HT1080 (cell line): ENCODE data around the gene PTPRK. TPM values are rescaled to one million over a fixed set of nuclear protein-coding genes. Genes with fewer than 3 reads are reported as not detected.
A peak's percentile ranks its signal among the peaks of the same experiment; 100 is the strongest.
"Not testable (repeated sequence)": the region's sequence is repeated elsewhere in the genome, so short reads cannot be mapped to it uniquely, and the experiment has no call there.

ENCODE experiments used
- DNase-seq: peaks from one replicate; pipeline ENCODE4 v3.0.0-alpha.2; 2015; ENCODE audit warnings: low read depth
- total RNA-seq: library from RNA; depleted of rRNA; stranded (reverse); fragments of >200 nt; shearing (Covaris generic); gene quantifications from 2 replicates; pipeline ENCODE4 v1.2.3, GENCODE V29; 2014

PTPRK gene
- total RNA-seq, 1 experiment from 2014 or later, result 102 TPM

GRCh38 chr6:128491610-128492206 is 28.7 kb downstream of the PTPRK start:
- DNase-seq, result no peak

DNA sequence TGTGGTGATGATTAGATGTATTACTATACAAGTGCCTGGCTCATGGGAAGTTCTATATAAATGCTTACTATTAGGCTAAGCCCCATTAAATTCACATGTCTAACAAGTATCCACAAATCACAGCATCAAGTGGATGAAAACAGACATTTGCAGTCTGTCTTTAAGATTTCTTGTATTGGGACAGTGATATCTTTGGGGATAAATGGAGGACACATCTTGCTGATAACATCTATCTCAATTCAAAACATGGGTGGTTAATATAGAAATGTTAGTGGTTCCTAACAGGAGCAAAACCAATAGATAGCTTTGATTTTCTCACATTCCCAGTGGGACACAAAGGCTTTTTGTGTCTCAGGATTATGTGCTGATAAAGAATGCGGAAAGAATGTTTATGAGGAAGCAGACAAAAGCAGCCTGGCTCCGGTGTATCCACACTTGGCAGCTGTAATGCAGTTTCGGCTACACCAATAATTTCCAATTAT is 29.3 kb downstream of the PTPRK start:
- DNase-seq, result no peak

GRCh38 chr6:128487746-128488145 is 32.7 kb downstream of the PTPRK start:
- peak; percentile 95 for DNase-seq

- no peak for DNase-seq
Observed at GRCh38 chr6:128487055-128487454, 33.3 kb downstream of the PTPRK start.

GRCh38 chr6:128486580-128486979 is 33.8 kb downstream of the PTPRK start:
- not testable (repeated sequence) for DNase-seq

DNA sequence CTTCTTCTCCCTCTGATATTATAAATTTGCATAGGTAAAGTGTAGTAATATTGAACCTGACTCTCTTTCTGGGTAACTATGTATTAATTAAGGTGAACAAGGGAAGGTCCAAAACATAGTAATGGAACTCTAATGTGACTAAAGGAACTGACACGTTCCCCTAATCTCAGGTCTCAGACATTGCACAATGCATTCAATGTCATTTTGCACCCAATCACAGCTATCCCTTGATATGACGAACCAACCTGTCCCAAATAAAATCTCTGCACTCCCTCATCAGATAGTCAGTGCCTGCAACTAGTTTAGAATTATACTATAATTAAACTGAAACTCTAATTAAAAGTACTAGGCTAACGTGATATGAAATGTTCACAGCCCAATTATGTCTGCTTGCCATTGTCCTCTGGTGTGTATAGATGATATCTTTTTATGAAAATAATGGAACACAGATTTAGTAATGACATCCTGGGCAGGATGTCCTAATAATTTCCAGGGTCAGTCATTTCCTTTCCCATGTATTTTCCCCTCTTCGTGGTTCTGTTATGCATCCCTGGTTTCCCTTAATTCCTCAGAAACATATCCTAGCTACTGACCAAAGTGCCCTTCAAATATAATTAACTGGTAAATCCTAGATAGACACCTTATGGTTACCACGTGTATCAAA is 36.8 kb downstream of the PTPRK start:
- no peak for DNase-seq

GRCh38 chr6:128482642-128483041 is 37.8 kb downstream of the PTPRK start:
- DNase-seq, result no peak

DNA sequence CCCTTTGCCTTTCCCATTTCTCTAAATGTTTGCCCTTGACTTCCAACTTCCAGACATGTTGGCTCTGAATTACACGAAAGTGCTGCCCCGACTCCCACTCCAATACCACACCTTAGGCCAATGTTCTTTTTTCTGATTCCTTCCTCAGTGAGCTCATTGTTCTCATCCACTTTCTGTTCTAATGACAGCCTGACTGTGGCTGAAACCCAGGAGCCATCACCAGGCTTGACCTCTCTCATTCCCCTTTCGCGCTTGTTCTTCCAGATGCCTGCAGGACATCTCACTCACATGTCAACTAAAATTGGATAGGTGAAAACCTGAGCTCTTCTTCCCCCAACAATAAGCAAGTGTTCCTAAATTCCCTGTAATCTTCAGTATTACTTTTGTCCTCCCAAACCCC is 40.4 kb downstream of the PTPRK start:
- DNase-seq, result no peak

DNA sequence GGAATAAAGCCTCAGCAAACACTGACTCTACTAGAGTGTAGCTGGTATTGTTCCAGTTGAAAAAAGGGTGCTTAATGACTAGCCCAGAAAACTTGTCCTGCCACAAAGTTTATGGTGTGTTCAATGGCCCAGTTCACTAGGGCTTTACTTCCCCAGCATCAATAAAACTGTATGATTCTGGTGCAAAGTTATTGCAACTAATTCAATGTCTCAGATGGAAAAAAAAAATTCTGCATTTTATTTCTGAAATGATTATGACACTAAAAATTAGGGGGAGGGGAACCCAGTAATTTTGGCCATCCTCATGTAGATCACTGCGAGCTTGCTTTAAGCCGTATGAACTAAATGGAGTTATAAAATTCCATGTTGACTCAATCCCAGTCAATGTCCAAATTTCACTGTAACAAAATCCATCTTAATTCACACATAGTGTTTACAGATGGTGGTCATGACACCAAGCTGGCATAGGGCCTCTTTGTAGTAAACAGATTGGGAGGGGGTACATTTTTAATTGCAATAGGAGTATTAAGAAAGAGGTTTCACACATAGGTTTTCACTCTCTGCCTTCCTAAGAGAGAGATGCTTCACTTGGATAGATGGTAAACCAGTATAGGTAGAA is 41.2 kb downstream of the PTPRK start:
- DNase-seq, result no peak

- no peak for DNase-seq
Observed at GRCh38 chr6:128478230-128479047, 42.0 kb downstream of the PTPRK start.

DNA sequence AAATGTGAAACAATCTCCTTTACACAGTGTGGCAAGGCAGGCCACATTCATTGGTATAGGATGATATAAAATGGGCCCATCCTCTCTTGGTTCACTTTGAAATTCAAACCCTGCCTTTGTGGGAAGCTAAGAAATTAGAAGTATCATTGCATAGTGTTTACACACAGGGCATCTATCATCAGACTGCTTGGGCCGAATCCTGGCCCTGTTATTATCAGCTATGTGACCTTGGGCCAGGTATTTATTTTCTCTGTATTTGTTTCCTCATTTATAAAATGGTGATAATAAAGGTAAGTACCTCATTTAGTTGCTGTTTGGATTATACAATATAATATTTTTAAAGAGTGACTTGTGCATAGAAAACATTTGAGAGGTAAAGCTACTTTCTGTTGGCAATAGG is 45.5 kb downstream of the PTPRK start:
- DNase-seq, result no peak

- DNase-seq, result no peak
Observed at GRCh38 chr6:128474481-128474880, 45.9 kb downstream of the PTPRK start.

- no peak for DNase-seq
Observed at GRCh38 chr6:128471907-128472306, 48.5 kb downstream of the PTPRK start.

DNA sequence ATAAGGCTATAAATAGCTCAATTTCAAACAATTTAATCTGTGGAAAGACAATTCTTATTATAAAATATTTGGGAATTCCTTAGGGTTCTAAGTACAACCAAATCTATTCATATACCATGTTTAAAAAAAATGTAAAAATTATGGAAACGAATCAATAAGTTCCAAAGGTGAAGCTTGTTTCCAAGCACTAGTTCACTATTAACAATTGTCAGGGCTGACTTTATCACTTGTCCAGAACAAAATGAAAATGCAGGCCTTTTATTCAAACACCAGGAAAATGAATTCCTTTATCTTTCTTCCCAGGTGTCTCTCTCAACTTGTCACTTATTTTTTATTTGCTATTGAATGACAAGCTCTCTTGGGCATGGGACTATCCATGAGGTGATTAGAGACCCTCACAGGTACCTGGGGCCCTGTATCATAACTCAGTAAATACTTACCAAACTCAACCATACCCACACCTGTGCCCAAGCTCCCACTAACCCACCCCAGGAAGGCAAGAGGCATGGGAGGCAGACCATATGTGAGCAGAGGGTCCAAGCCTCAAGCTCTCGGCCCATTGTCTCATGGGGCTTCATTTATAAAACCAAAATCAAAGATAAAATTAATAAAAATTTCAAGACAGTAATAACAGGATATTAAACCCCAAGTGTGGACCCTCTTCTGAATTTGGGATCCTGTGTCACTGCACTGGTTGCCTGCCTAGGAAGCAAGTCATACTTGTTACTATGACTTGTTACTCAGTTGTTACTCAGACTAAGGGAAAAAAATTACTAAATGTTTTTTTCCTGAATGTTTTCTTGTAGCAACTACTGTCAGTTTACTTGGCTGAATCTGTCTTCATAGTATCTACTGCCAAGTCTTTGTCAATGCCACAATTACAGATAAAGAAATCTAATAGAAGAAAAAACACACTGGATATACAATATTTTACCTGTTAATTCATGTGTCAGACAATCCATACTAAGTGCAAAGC is 54.7 kb downstream of the PTPRK start:
- DNase-seq, result no peak

DNA sequence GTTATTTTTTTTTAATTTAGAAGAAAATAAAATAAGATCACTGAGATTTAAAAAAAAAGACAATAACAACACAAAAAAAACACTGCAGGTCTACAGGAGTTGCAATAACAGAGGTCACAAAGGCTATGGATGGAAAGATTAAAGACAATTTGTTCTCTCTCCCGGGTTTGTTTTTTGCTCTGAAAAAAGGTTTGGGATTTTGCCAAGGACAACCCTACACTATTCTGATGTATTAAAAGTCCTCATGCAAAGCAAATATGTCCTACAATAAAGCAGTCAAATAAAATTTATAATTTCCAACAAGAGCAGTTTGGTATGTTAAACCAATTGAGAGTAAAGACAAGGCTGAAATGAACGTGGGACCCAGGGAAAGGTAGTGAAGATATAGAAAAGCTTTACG is 55.6 kb downstream of the PTPRK start:
- no peak for DNase-seq

DNA sequence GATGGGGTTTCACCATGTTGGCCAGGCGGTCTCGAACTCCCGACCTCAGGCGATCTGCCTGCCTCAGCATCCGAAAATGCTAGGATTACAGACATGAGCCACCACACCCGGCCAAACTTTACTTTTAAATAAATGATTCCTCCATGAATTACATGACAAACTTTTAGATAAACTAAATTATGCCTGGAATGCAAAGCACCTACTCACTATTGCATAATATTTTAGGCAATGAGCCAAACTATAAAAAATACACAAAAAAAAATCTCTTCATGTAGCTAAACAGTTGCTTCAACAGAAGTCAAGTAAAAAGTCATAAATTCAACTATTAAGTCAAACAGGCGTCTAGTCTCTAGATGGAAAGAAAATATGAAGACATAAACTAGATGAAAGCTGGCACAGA is 56.5 kb downstream of the PTPRK start:
- DNase-seq, result peak; percentile 33

GRCh38 chr6:128461501-128461900 is 58.9 kb downstream of the PTPRK start:
- no peak for DNase-seq

GRCh38 chr6:128456510-128457230 is 63.7 kb downstream of the PTPRK start:
- DNase-seq, result no peak

DNA sequence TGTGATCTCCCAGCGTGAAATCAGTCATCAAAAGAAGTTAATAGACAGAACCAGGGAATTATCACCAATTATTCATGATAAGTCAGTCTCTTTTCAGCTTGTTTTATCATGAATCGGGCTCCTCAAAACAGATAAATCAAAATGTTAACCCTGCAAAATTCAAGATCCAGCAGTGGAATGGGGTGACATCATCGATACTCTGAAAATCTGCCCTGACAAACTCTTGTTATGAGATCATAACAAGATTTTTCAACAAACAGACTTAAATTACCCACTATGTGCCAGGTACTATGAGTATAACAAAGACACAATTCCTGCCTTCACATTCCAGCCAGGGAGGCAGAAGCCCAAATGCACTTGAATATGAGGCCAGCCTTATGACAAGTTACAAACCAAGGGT is 64.4 kb downstream of the PTPRK start:
- DNase-seq, result no peak

GRCh38 chr6:128452713-128453112 is 67.7 kb downstream of the PTPRK start:
- no peak for DNase-seq
